NB4 (cell line): Measurements from ENCODE around the gene CCBE1.

Experiments
- DNase-seq: peaks from one replicate; pipeline ENCODE4 v3.0.0; 2010; ENCODE audit warnings: low read depth
- H3K4me3 ChIP-seq: one replicate; pipeline ENCODE4 v1.5.1; 2011; ENCODE audit warnings: mild to moderate bottlenecking, low read depth, low read length, moderate library complexity
- CTCF ChIP-seq: IDR thresholded peaks from one replicate; pipeline ENCODE4 v1.5.1; 2012; ENCODE audit warnings: low read depth, low read length
- MAX ChIP-seq: IDR thresholded peaks from 2 replicates; pipeline ENCODE4 v1.6.1; 2011; ENCODE audit warnings: low read depth, low read length
- MYC ChIP-seq: IDR thresholded peaks from 2 replicates; pipeline ENCODE4 v1.6.1; 2011; ENCODE audit warnings: low read depth, low read length
- POLR2A ChIP-seq: IDR thresholded peaks from 2 replicates; pipeline ENCODE4 v1.6.1; 2011; ENCODE audit warnings: mild to moderate bottlenecking; ENCODE audit not compliant: insufficient read length; ENCODE audit errors: extremely low read depth

The CCBE1 gene

GRCh38 chr18:59604877-59605276 lies 92.3 kb downstream of the CCBE1 start:
- TF ChIP-seq POLR2A (no peak), MYC (no peak), CTCF (no peak), MAX (no peak)
- DNase-seq, result no peak
- no peak overlapping the region for H3K4me3 ChIP-seq

- TF ChIP-seq MAX (no peak), POLR2A (no peak), CTCF (no peak), MYC (no peak)
- DNase-seq, result no peak
- H3K4me3 ChIP-seq, result no peak overlapping the region
Observed at GRCh38 chr18:59597049-59597448, 100.2 kb downstream of the CCBE1 start.

- TF ChIP-seq CTCF (no peak), MYC (no peak), MAX (no peak)
- no peak overlapping the region for H3K4me3 ChIP-seq
- DNase-seq, result no peak
Observed at GRCh38 chr18:59593291-59593717, 103.9 kb downstream of the CCBE1 start.

GRCh38 chr18:59592624-59593023 lies 104.6 kb downstream of the CCBE1 start:
- TF ChIP-seq MYC, result no peak
- TF ChIP-seq CTCF, result no peak
- DNase-seq, result no peak
- H3K4me3 ChIP-seq, result no peak overlapping the region

GRCh38 chr18:59582395-59582794 lies 114.8 kb downstream of the CCBE1 start:
- no peak overlapping the region for H3K4me3 ChIP-seq
- DNase-seq, result no peak
- no peak for TF ChIP-seq POLR2A
- TF ChIP-seq MAX, result no peak
- TF ChIP-seq CTCF, result no peak
- no peak for TF ChIP-seq MYC

- H3K4me3 ChIP-seq, result no peak overlapping the region
- TF ChIP-seq POLR2A (no peak), MAX (no peak), CTCF (no peak), MYC (no peak)
- DNase-seq, result no peak
Observed at GRCh38 chr18:59579509-59579908, 117.7 kb downstream of the CCBE1 start.
